Lung (tissue), 12 donors: Measurements from ENCODE around the gene CEBPE. TPM values are rescaled to one million over a fixed set of nuclear protein-coding genes. Genes with fewer than 3 reads are reported as not detected.

ENCODE experiments used
- ATAC-seq: fragments of 200-7000 bp; cut with Tn5 transposase; one replicate; pipeline ENCODE4 v1.9.1; 2020; ENCODE audit warnings: moderate number of reproducible peaks; ENCODE audit not compliant: insufficient read depth, low FRiP score
- DNase-seq, 3 donors: peaks; one replicate each; pipeline ENCODE4 v3.0.0-alpha.2; 2013 to 2017
- H3K27ac ChIP-seq, 2 donors: one replicate each; pipeline ENCODE4 v1.5.1; 2013; ENCODE audit warnings: mild to moderate bottlenecking in 2 of 2, moderate library complexity in 2 of 2, control low read depth in 1 of 2, inconsistent platforms in 1 of 2, low read depth in 1 of 2, low read length in 1 of 2
- H3K27me3 ChIP-seq, 3 donors: one replicate each; pipeline ENCODE4 v1.5.1; 2013; ENCODE audit warnings: low read length in 2 of 3; ENCODE audit not compliant: control insufficient read depth in 3 of 3, insufficient read depth in 3 of 3
- H3K36me3 ChIP-seq, 4 donors: one replicate each; pipeline ENCODE4 v1.5.1; 2013; ENCODE audit warnings: low read length in 4 of 4, mild to moderate bottlenecking in 1 of 4, moderate library complexity in 1 of 4; ENCODE audit not compliant: control insufficient read depth in 4 of 4, insufficient read depth in 4 of 4
- H3K4me1 ChIP-seq, 5 donors: one replicate each; pipeline ENCODE4 v1.5.1; 2013; ENCODE audit warnings: low read length in 5 of 5, mild to moderate bottlenecking in 2 of 5, moderate library complexity in 1 of 5; ENCODE audit not compliant: control insufficient read depth in 5 of 5, insufficient read depth in 5 of 5
- H3K4me3 ChIP-seq: one replicate; pipeline ENCODE4 v1.5.1; 2013; ENCODE audit warnings: mild to moderate bottlenecking, control low read depth, moderate library complexity
- H3K9ac ChIP-seq, 2 donors: one replicate each; pipeline ENCODE4 v1.5.1; 2013; ENCODE audit warnings: low read length in 2 of 2, control low read depth in 1 of 2; ENCODE audit not compliant: insufficient read depth in 1 of 2
- H3K9me3 ChIP-seq, 4 donors: one replicate each; pipeline ENCODE4 v1.5.1; 2013; ENCODE audit warnings: low read length in 3 of 4, mild to moderate bottlenecking in 1 of 4, moderate library complexity in 1 of 4; ENCODE audit not compliant: control insufficient read depth in 4 of 4, insufficient read depth in 3 of 4
- CTCF ChIP-seq: IDR thresholded peaks from 2 replicates; pipeline ENCODE4 v1.5.1; 2012; ENCODE audit warnings: mild to moderate bottlenecking; ENCODE audit errors: control extremely low read depth, extremely low read depth
- WGBS, 2 donors: extraction: QIAGEN DNeasy Blood & Tissue Kit; methylation state at CpG; one replicate each; pipeline ENCODE4 v1.1.7; 2013; 5-methylcytosine and 5-hydroxymethylcytosine counted together
- polyA plus RNA-seq, 2 donors: library from polyadenylated mRNA; stranded (reverse); fragments of 200-250 nt; gene quantifications; one replicate each; pipeline ENCODE4 v1.2.1, GENCODE V29; 2013
- total RNA-seq, 2 donors: library from RNA; depleted of rRNA in 1 of 2; stranded (reverse); fragments of >200 nt in 1 of 2; gene quantifications; one replicate each; pipeline ENCODE4 v1.2.1, GENCODE V29; 2014 to 2021
- donor health status: control.
- donor health status: control.
- donor health status: Bipolar disorder and iron deficiency.
- donor health status: healthy.
- donor health status: DM: yes; HTN: yes; CAD: no.

The CEBPE gene
- total and polyA plus RNA-seq, 4 donors, result 0.16 to 3.5 (median 0.67) TPM; not detected in 1

DNA sequence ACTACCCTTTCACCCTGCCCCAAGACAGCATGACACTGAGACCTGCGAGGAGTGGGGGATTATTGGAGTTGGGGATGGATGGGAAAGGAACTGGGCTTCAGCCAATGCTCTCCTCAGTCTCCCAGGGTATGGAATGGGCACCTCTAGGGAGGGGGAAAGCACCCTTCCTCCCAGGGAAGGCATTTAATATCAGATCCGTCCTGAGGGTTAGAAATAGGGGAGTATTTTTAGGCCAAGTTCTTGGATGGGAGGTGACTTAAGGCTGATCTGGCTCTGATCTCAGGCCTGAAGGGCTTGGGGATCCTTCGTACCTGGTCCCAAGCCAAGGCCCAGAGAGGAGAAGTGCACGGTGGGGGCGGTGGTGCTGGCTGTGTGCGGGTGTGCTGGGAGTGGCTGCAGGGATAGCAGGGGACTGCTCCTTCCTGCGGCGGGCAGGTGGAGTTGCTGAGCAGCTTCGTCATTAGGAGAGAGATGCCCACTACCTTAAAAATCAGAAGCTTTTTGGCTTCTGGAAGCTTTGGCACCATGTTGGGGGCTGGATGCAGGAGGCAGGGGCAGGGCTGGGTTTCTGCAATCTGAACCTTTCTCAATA lies 7.0 kb upstream of the CEBPE start:
- no peak overlapping the region for H3K4me3 ChIP-seq
- ATAC-seq (no peak), DNase-seq (no peak)
- H3K27ac ChIP-seq, result no peak overlapping the region
- no peaks in the 10 kb centered on the region for H3K9me3 ChIP-seq
- H3K27me3 ChIP-seq, result no peaks in the 10 kb centered on the region
- H3K4me1 ChIP-seq, result peaks cover 0 to 20% (median 9%) of the 10 kb centered on the region in 5 donors
- no peak overlapping the region for H3K9ac ChIP-seq
- peaks cover 0 to 35% (median 20%) of the 10 kb centered on the region in 4 donors for H3K36me3 ChIP-seq
- no peak for TF ChIP-seq CTCF
- WGBS, 2 donors, result 70 to 84% methylated on average over 9 of the region's 9 CpGs

DNA sequence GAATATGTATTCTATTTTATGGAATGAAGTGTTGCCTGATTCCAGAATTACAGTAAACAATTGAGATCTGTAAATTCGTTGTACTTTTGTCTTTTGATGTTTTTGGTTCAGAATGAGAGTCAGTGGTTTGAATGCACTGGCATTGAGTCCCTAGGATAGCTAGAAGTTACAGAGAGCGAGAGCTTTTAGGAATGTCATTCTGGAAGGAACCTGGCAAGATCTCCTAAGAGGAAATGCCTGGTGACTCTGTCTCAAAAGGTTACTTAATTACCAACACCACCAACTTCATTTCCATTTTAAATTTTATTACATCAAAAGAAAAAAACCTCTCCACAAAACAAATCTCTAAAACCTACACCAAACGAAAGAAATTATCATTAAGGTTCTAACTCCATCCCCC lies 6.0 kb upstream of the CEBPE start:
- DNase-seq (no peak), ATAC-seq (no peak)
- Histone ChIP-seq H3K4me3 (no peak overlapping the region), H3K9me3 (no peaks in the 10 kb centered on the region), H3K9ac (no peak overlapping the region), H3K4me1 (peaks cover 0 to 25% (median 11%) of the 10 kb centered on the region in 5 donors), H3K36me3 (peaks cover 0 to 29% (median 17%) of the 10 kb centered on the region in 4 donors), H3K27me3 (no peaks in the 10 kb centered on the region), H3K27ac (no peak overlapping the region)
- 63 to 72% methylated on average over 3 of the region's 3 CpGs for WGBS, 2 donors
- TF ChIP-seq CTCF, result no peak

- H3K9ac ChIP-seq, result no peak overlapping the region
- H3K27me3 ChIP-seq, result no peaks in the 10 kb centered on the region
- no peak for DNase-seq
- no peak for ATAC-seq
- H3K27ac ChIP-seq, result no peak overlapping the region
- H3K36me3 ChIP-seq, result peaks cover 0 to 27% (median 14%) of the 10 kb centered on the region in 4 donors
- no peak overlapping the region for H3K4me3 ChIP-seq
- 89 to 93% methylated on average over 13 of the region's 13 CpGs for WGBS, 2 donors
- no peaks in the 10 kb centered on the region for H3K9me3 ChIP-seq
- peaks cover 0 to 25% (median 11%) of the 10 kb centered on the region in 5 donors for H3K4me1 ChIP-seq
- no peak for TF ChIP-seq CTCF
Measured at GRCh38 chr14:23124337-23124954, 5.4 kb upstream of the CEBPE start.
